Neural progenitor cell (in vitro differentiated cells): ENCODE results near the gene CKLF. TPM values are rescaled to one million over a fixed set of nuclear protein-coding genes. Genes with fewer than 3 reads are reported as not detected.

Source experiments
- DNase-seq: peaks from one replicate; pipeline ENCODE4 v3.0.0-alpha.2; 2016; ENCODE audit warnings: low spot score
- H2AFZ ChIP-seq: fragments of 200-600 bp; sonication (generic); replicated peaks from 2 replicates; pipeline ENCODE4 v1.6.1; 2016; ENCODE audit warnings: antibody characterized with exemption
- H3F3A ChIP-seq: fragments of 200-600 bp; sonication (generic); 2 replicates; pipeline ENCODE4 v1.6.1; 2016; ENCODE audit warnings: antibody characterized with exemption, low read depth
- H3K27ac ChIP-seq: fragments of 200-600 bp; sonication (generic); 2 replicates; pipeline ENCODE4 v1.5.1; 2016; ENCODE audit warnings: mild to moderate bottlenecking
- H3K27me3 ChIP-seq: fragments of 200-600 bp; sonication (generic); 2 replicates; pipeline ENCODE4 v1.6.1; 2016; ENCODE audit warnings: mild to moderate bottlenecking, moderate library complexity
- H3K36me3 ChIP-seq: fragments of 200-600 bp; sonication (generic); 2 replicates; pipeline ENCODE4 v1.5.1; 2016
- H3K4me1 ChIP-seq: fragments of 200-600 bp; sonication (generic); 2 replicates; pipeline ENCODE4 v1.6.1; 2016; ENCODE audit warnings: mixed run types
- H3K4me2 ChIP-seq: fragments of 200-600 bp; sonication (generic); 2 replicates; pipeline ENCODE4 v1.6.1; 2016
- H3K4me3 ChIP-seq: fragments of 200-600 bp; sonication (generic); 2 replicates; pipeline ENCODE4 v1.5.1; 2016
- H3K79me2 ChIP-seq: fragments of 200-600 bp; sonication (generic); 2 replicates; pipeline ENCODE4 v1.6.1; 2016; ENCODE audit warnings: low read depth
- H3K9ac ChIP-seq: fragments of 200-600 bp; sonication (generic); 2 replicates; pipeline ENCODE4 v1.6.1; 2016
- H3K9me3 ChIP-seq: fragments of 200-600 bp; sonication (generic); 2 replicates; pipeline ENCODE4 v1.5.1; 2016; ENCODE audit warnings: low read depth
- H4K20me1 ChIP-seq: fragments of 200-600 bp; sonication (generic); 2 replicates; pipeline ENCODE4 v1.6.1; 2016; ENCODE audit warnings: low read depth
- H3K27ac Mint-ChIP-seq: 3 replicates; pipeline ENCODE4 v1.8.0; 2021; ENCODE audit warnings: mixed read lengths
- H3K27me3 Mint-ChIP-seq: 2 replicates; pipeline ENCODE4 v1.8.0; 2022; ENCODE audit warnings: low read depth, mild to moderate bottlenecking, inconsistent platforms, moderate library complexity, mixed read lengths; ENCODE audit not compliant: insufficient read depth
- H3K36me3 Mint-ChIP-seq: 3 replicates; pipeline ENCODE4 v1.8.0; 2021; ENCODE audit warnings: mixed read lengths
- H3K4me1 Mint-ChIP-seq: 3 replicates; pipeline ENCODE4 v1.8.0; 2021; ENCODE audit warnings: mixed read lengths
- H3K4me3 Mint-ChIP-seq: 3 replicates; pipeline ENCODE4 v1.8.0; 2021; ENCODE audit warnings: mild to moderate bottlenecking, moderate library complexity, mixed read lengths
- H3K9me3 Mint-ChIP-seq: 3 replicates; pipeline ENCODE4 v1.8.0; 2020; ENCODE audit warnings: mixed read lengths
- EZH2 ChIP-seq: fragments of 200-600 bp; sonication (generic); IDR thresholded peaks from 2 replicates; pipeline ENCODE4 v1.6.1; 2017; ENCODE audit warnings: antibody characterized with exemption, mild to moderate bottlenecking, moderate library complexity
- EZH2phosphoT487 ChIP-seq: fragments of 200-600 bp; sonication (generic); IDR thresholded peaks from 2 replicates; pipeline ENCODE4 v1.6.1; 2017; ENCODE audit warnings: antibody characterized with exemption
- total RNA-seq: library from RNA; depleted of rRNA; stranded (reverse); fragments of >200 nt; gene quantifications from 2 replicates; pipeline ENCODE4 v1.2.3, GENCODE V29; 2015; ENCODE audit warnings: low replicate concordance
- TF ChIP-seq, protein P1 (sequence below): fragments of 200-600 bp; sonication (generic); IDR thresholded peaks from 2 replicates; pipeline ENCODE4 v1.5.1; 2017; ENCODE audit warnings: antibody characterized with exemption, mild to moderate bottlenecking

The CKLF gene
- total RNA-seq, 1 donor from 2014 or later: 38.6 TPM

DNA sequence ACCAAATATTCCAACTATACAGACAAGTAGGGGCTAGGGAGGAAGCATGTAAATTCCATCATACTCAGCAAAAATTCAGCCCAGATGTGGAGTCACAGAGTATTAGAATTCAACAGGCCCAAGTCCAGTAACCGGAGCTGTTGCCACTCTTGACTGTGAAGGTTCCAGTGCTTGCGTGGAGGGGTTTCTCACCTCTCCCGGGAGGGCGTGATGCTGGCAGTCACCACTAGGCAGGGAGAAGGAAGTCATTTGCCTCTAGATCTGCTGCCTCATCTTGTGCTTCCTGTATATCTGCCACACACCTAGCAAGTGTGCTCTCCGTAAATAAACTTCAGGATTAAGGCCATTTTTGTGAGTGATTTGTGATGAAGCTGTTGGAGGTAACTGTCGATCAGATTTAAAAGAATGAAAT, 1.0 kb upstream of the CKLF start:
- H3K4me2 ChIP-seq: no peak overlapping the region
- TF ChIP-seq EZH2phosphoT487 (no peak), EZH2 (no peak)
- TF ChIP-seq, protein P1, sequence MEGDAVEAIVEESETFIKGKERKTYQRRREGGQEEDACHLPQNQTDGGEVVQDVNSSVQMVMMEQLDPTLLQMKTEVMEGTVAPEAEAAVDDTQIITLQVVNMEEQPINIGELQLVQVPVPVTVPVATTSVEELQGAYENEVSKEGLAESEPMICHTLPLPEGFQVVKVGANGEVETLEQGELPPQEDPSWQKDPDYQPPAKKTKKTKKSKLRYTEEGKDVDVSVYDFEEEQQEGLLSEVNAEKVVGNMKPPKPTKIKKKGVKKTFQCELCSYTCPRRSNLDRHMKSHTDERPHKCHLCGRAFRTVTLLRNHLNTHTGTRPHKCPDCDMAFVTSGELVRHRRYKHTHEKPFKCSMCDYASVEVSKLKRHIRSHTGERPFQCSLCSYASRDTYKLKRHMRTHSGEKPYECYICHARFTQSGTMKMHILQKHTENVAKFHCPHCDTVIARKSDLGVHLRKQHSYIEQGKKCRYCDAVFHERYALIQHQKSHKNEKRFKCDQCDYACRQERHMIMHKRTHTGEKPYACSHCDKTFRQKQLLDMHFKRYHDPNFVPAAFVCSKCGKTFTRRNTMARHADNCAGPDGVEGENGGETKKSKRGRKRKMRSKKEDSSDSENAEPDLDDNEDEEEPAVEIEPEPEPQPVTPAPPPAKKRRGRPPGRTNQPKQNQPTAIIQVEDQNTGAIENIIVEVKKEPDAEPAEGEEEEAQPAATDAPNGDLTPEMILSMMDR: peak; percentile 18

DNA sequence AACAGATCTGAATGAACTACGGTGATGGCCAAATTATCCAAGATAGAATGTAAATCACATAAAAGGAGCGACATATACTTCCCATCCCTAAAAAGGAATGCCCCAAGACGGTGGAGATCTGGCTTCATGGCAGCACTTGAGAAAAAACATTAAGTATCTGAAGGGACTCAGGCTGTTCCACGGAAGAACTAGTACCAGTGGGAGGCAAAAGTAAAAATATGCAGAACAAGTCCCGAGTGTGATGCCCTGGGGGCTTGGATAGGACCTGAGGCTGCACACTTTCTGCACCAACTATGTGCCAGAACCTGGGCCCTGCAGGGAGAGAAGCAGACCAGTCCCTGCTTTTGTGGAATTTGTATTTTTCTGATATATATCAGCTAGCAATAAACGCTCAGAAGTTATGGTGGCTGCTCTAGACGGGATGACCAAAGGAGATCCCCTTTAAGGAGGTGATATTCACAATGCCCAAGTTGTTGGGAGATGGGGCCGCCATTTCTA, 539 bp upstream of the CKLF start:
- Histone ChIP-seq H3K27ac (no peak overlapping the region), H3K9ac (no peak overlapping the region), H2AFZ (peak overlapping the region; percentile 99)

More for the DNA sequence above, 1.0 kb upstream of the CKLF start:
- H3K27ac Mint-ChIP-seq: no peak overlapping the region
- no peaks in the 10 kb centered on the region for H4K20me1 ChIP-seq
- no peak overlapping the region for H2AFZ ChIP-seq
- H3K36me3 ChIP-seq: no peaks in the 10 kb centered on the region
- H3K4me1 Mint-ChIP-seq: peaks cover 33% of the 10 kb centered on the region
- peaks cover 5% of the 10 kb centered on the region for H3K9me3 Mint-ChIP-seq
- peaks cover 23% of the 10 kb centered on the region for H3K36me3 Mint-ChIP-seq
- peak overlapping the region; percentile 82 for H3K4me3 Mint-ChIP-seq
- H3K27ac ChIP-seq: no peak overlapping the region
- H3K4me1 ChIP-seq: peaks cover 15% of the 10 kb centered on the region
- DNase-seq: peak; percentile 37
- H3K27me3 ChIP-seq: peaks cover 13% of the 10 kb centered on the region
- H3K27me3 Mint-ChIP-seq: peaks cover 12% of the 10 kb centered on the region
- H3K9me3 ChIP-seq: no peaks in the 10 kb centered on the region
- no peak overlapping the region for H3K4me3 ChIP-seq
- no peak overlapping the region for H3K9ac ChIP-seq
- H3F3A ChIP-seq: peaks cover 29% of the 10 kb centered on the region
- H3K79me2 ChIP-seq: peaks cover 12% of the 10 kb centered on the region

DNA sequence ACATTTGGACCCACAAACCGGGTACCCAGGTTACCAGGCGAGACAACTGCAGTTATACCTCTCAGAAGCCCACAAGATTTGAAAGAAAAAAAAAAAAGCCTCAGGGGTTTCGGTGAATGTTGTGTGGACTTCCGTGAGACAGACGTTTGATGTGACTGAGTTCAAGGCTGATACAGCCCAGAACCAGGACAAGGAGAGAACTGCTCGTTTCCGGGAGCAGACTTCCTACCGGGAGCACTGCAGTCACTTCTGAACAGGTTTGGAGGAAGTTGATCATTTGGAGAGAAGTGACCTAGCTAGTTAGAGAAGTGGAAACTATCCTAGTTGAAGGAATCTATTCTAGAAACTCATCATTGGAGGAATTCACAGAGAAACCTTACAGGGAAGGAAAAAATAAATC, 847 bp downstream of the CKLF start:
- no peak overlapping the region for H3K9ac ChIP-seq
- H3K36me3 ChIP-seq: no peaks in the 10 kb centered on the region
- no peak overlapping the region for H3K27ac ChIP-seq
- H3K27me3 Mint-ChIP-seq: peaks cover 12% of the 10 kb centered on the region
- H3K36me3 Mint-ChIP-seq: peaks cover 17% of the 10 kb centered on the region
- DNase-seq: no peak
- peak overlapping the region; percentile 79 for H3K4me2 ChIP-seq
- TF ChIP-seq EZH2phosphoT487: no peak
- no peak overlapping the region for H2AFZ ChIP-seq
- H3K4me3 ChIP-seq: peak overlapping the region; percentile 41
- peaks cover 5% of the 10 kb centered on the region for H3K9me3 Mint-ChIP-seq
- H4K20me1 ChIP-seq: no peaks in the 10 kb centered on the region
- H3K4me1 Mint-ChIP-seq: peaks cover 30% of the 10 kb centered on the region
- H3K27me3 ChIP-seq: peaks cover 13% of the 10 kb centered on the region
- peaks cover 29% of the 10 kb centered on the region for H3F3A ChIP-seq
- peak overlapping the region; percentile 78 for H3K4me3 Mint-ChIP-seq
- no peak overlapping the region for H3K27ac Mint-ChIP-seq
- no peaks in the 10 kb centered on the region for H3K9me3 ChIP-seq
- H3K79me2 ChIP-seq: peaks cover 12% of the 10 kb centered on the region
- H3K4me1 ChIP-seq: peaks cover 15% of the 10 kb centered on the region

More for the DNA sequence above, 539 bp upstream of the CKLF start:
- Histone ChIP-seq H3F3A (peaks cover 29% of the 10 kb centered on the region), H4K20me1 (no peaks in the 10 kb centered on the region), H3K36me3 (no peaks in the 10 kb centered on the region), H3K4me3 (peak overlapping the region; percentile 41), H3K27me3 (peaks cover 13% of the 10 kb centered on the region), H3K4me2 (peak overlapping the region; percentile 79), H3K79me2 (peaks cover 12% of the 10 kb centered on the region), H3K4me1 (peaks cover 15% of the 10 kb centered on the region), H3K9me3 (no peaks in the 10 kb centered on the region)
- no peak overlapping the region for H3K27ac Mint-ChIP-seq
- H3K4me3 Mint-ChIP-seq: peak overlapping the region; percentile 82
- H3K4me1 Mint-ChIP-seq: peaks cover 33% of the 10 kb centered on the region
- peaks cover 5% of the 10 kb centered on the region for H3K9me3 Mint-ChIP-seq
- no peak for DNase-seq
- H3K27me3 Mint-ChIP-seq: peaks cover 12% of the 10 kb centered on the region
- H3K36me3 Mint-ChIP-seq: peaks cover 22% of the 10 kb centered on the region
- TF ChIP-seq EZH2: no peak
- TF ChIP-seq EZH2phosphoT487: no peak
- TF ChIP-seq, protein P1: no peak

DNA sequence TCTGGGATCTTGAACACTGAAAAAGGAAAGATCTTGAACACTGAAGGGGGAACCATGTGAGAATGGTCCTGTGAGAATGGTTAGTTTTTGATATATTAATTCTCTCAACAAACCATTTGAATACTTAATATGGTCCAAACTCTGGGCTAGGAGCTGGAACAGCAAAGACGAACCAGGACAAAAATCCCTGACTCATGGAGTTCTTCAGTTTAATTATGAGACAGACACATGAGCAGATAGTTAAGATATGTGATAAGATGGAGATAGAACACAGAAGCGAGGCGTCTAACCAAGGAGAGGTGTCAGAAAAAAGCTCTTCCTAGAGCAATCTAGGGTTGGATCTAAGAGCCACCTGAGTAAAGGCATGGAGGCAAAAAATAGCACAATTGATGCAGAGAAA, 1.6 kb downstream of the CKLF start:
- Mint-ChIP-seq H3K27me3 (peaks cover 12% of the 10 kb centered on the region), H3K4me3 (no peak overlapping the region), H3K9me3 (peaks cover 5% of the 10 kb centered on the region), H3K36me3 (peaks cover 17% of the 10 kb centered on the region), H3K27ac (no peak overlapping the region), H3K4me1 (peaks cover 22% of the 10 kb centered on the region)
- Histone ChIP-seq H3K4me2 (no peak overlapping the region), H3K4me1 (peaks cover 15% of the 10 kb centered on the region), H3K9ac (no peak overlapping the region), H2AFZ (no peak overlapping the region), H3K27ac (no peak overlapping the region), H3K79me2 (peaks cover 12% of the 10 kb centered on the region), H3K27me3 (peaks cover 13% of the 10 kb centered on the region), H3K36me3 (no peaks in the 10 kb centered on the region), H4K20me1 (no peaks in the 10 kb centered on the region), H3K9me3 (no peaks in the 10 kb centered on the region), H3K4me3 (no peak overlapping the region), H3F3A (peaks cover 24% of the 10 kb centered on the region)
- no peak for DNase-seq
- TF ChIP-seq, protein P1: no peak
- TF ChIP-seq EZH2 (no peak), EZH2phosphoT487 (no peak)
